Stimulated activated CD4-positive, alpha-beta T cell treated with anti-CD3 and anti-CD28 coated beads, TNF-alpha, amount 100 ng/mL, for 24 hours (primary cell): ENCODE data around the gene NPPC.
"Not testable (repeated sequence)": the region's sequence is repeated elsewhere in the genome, so short reads cannot be mapped to it uniquely, and the experiment has no call there.

Experiments used
- DNase-seq, 3 experiments: peaks; one replicate each; pipeline ENCODE4 v3.0.0-alpha.2; 2020; ENCODE audit warnings: low read depth in 3 of 3

The NPPC gene

DNA sequence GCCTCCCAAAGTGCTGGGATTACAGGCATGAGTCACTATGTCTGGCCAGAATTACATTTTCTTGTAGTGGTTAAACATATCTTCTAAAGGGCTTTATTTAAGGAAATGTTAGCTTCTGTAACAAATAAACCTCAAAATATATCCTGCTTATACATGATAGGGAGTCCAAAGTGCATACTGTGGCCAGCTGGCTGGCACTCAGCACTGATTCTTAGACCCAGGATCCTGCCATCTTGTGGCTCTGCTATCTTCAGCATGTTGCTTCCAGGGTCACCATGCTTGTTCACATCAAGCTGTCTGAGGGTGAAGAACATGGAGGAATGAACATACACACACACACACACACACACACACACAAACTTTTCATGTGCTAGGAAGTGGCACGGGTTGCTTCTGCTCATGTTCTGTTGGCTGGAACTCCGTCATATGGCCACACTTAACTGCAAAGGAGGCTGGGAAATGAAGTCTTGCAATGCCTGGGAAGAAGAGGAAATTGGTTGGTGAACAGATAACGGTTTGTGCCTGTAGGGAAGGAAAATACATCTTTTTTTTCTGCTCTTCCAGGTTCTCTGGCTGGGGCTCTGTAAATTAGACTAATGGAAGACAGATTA is 40.0 kb downstream of the NPPC start:
- DNase-seq: no peak

DNA sequence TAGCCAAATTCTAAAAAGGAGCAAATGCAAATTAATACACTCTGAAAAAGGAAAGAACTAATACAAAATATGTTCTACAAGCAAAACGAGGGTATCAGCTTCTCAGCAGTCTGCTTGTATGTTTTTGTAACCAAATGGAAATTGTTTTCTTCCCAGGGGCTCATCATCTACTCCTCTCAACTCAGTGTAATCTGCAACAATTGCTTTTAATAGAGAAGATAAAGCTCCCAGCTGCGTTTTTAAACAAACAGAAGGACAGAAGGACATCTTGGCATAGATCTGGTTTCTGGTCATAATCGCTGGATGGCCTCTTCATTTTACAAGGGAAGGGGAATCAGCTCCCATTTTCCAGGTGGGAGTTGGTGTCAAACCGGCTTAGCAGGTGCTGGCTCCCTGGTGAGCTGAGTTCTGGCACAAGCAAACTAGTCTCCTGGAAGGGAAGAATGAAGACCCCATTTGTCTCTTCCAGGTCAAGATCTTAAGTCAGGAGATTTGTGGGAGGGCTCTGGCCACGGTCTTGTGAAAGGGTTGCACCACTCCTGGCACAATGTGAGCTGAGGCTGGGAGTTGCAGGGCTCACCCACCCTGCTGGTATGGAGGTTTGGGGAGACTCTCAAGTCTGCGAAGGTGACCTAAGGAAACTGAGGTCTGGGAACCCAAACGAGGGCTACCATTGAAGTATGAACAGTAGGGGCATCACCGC is 41.6 kb downstream of the NPPC start:
- DNase-seq: no peak

DNA sequence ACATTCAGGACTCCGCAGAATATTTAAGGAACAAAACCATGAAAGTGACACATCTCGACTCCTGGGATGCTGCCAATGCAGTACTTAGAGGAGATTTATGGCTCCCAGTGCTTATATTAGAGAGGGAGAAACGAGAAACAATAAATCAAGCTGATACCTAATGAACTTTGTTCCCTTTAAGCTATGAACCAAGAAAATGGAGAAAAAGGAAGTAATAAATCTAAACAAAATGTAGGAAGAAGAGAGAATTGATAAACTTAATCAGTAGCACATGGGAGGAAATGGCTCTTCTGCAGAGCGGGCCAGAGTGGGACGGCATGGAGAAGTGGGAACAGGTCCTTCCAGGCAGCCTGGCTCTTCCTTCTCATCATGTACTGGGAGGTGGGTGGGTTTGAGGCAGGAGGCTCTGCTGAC is 42.7 kb downstream of the NPPC start:
- DNase-seq: no peak

DNA sequence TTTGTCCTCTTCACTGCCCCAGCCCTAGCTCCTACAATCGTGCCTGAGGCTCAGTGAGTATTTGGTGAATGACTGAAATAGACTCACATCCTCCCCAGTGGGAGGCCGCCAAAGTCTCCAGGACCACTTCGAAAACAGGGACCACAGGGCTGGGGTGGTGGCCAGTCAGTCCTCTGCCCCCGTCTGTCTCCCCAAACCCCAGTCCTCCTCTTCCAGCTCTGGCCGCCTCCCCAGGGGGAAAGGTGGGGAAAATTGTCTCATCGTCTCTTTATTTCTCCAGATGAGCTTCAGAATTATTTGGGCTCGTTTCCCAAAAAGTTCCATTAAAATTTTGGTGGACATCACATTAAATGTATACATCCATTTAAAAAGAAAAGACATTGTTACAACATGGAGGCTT is 43.5 kb downstream of the NPPC start:
- DNase-seq: no peak

DNA sequence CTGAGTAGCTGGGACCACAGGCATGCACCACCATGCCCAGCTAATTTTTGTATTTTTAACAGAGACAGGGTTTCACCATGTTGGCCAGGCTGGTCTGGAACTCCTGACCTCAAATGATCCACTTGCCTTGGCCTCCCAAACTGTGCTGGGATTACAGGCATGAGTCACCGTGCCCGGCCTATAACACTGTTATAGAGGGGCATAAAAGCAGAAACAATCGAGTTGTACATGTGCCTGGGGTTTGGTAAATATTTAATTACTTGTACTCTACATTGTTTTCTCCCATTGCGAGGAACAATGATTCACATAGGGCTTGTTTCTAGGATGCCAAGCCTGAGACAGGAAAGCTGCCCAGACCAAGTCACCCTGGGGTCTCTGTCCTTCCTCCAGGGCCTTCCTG is 45.8 kb downstream of the NPPC start:
- not testable (repeated sequence) for DNase-seq

DNA sequence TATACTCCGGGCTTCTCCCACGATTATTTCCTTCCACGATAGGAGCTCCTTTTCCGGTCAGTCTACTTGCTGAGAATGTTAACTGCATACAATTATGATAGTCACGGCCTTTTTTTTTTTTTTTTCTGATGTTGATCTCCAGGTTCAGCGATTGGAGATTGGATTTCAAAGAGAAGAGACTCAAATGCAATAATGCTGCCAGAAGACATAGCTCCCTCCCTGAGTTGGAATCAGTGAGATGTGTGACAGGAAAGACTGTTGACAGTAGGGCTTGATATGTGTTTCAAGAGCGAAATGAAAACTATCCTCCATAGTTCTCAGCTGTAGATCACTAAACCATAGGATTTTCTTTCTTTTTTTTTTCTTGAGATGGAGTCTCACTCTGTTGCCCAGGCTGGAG is 47.0 kb downstream of the NPPC start:
- no peak for DNase-seq

DNA sequence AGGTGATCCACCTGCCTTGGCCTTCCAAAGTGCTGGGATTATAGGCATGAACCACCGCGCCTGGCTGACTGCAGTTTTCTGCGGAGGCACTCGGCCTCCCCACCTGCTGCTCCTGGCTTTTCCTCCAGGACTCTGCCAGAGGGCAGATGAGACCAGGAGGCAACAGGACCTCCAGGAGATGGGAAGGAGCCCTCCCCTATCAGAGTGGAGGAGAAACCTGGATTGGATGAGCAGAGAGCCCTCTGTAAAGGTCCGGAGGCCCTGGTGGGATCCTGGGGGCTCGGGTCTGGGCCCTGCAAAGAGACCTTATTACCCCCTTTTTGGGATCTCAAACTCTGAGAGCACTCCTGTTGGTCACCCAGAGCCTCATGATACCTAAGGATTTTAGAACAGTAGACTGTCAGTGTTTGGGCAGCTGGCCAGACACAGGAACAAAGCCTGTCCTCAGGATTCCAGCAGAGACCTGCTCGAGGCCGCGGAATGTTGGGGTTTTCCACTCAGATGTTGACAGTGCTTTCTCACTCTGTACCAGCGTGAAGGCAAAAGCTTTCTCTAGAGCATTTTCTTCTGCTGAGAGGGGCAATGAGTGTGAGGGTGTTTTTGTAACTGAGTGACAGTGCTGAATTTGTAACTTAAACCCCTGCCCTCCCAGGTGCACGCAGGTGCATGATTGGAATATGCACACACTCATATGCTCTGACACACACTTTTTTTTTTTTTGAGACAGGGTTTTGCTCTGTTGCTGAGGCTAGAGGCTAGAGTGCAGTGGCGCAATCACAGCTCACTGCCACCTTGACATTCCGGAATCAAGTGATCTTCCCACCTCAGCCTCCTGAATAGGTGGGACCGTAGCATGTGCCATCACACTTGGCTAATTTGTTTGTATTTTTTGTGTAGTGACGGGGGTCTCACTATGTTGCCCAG is 48.4 kb downstream of the NPPC start:
- DNase-seq: no peak

DNA sequence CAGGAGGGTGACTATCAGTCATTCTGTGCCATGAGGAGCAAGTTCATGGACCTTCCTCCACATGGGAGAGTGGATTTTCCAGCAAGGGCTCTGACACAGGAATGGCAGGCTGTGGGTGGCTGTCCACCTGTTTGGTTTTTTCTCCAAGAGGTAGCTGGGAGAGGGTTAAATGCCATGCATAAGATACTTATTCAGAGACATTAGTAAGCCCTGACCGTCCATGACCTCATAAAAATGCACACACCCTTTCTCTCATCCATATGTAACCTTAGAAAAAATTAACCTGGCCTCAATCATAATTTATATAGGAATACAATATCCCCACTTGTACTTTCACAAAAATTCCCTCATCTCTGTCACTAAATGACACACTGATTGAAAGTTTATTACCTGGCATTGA is 51.3 kb downstream of the NPPC start:
- no peak for DNase-seq
